HUES6 (cell line): ENCODE data around the gene ZNF81.
"Not testable (repeated sequence)": the region's sequence is repeated elsewhere in the genome, so short reads cannot be mapped to it uniquely, and the experiment has no call there.

ENCODE experiments used
- H3K27ac ChIP-seq: 2 replicates; pipeline ENCODE4 v1.7.0; 2013; ENCODE audit warnings: low read depth, mild to moderate bottlenecking, low read length, inconsistent platforms
- H3K27me3 ChIP-seq: 2 replicates; pipeline ENCODE4 v1.6.1; 2013; ENCODE audit warnings: low read length; ENCODE audit not compliant: control insufficient read depth, insufficient read depth
- H3K36me3 ChIP-seq: 2 replicates; pipeline ENCODE4 v1.6.1; 2013; ENCODE audit warnings: low read length; ENCODE audit not compliant: control insufficient read depth, insufficient read depth
- H3K4me1 ChIP-seq: 2 replicates; pipeline ENCODE4 v1.6.1; 2013; ENCODE audit warnings: low read length; ENCODE audit not compliant: control insufficient read depth, insufficient read depth
- H3K4me3 ChIP-seq: 2 replicates; pipeline ENCODE4 v1.5.1; 2013; ENCODE audit warnings: low read depth, low read length
- H3K9ac ChIP-seq: one replicate; pipeline ENCODE4 v1.6.1; 2013; ENCODE audit warnings: mild to moderate bottlenecking, low read length
- H3K9me3 ChIP-seq: 2 replicates; pipeline ENCODE4 v1.6.1; 2013; ENCODE audit warnings: low read depth, low read length; ENCODE audit not compliant: control insufficient read depth, insufficient read depth

Gene ZNF81

GRCh38 chrX:47961830-47962229 is 125.1 kb downstream of the ZNF81 start:
- not testable (repeated sequence) for H3K36me3 ChIP-seq, H3K27ac ChIP-seq, H3K9ac ChIP-seq, H3K27me3 ChIP-seq, H3K4me1 ChIP-seq, H3K4me3 ChIP-seq
- peaks cover 63% of the 10 kb centered on the region for H3K9me3 ChIP-seq

- peaks cover 80% of the 10 kb centered on the region for H3K9me3 ChIP-seq
- not testable (repeated sequence) for H3K4me3 ChIP-seq, H3K9ac ChIP-seq, H3K27me3 ChIP-seq, H3K27ac ChIP-seq, H3K36me3 ChIP-seq, H3K4me1 ChIP-seq
These were observed 128.8 kb downstream of the ZNF81 start for GRCh38 chrX:47965526-47965925.
